NCI-H345 (cell line): ENCODE data around the gene C10orf105.

ENCODE experiments used
- DNase-seq: peaks from one replicate; lab custom pipeline; 2025; lab: John Stamatoyannopoulos, UW

Gene C10orf105

DNA sequence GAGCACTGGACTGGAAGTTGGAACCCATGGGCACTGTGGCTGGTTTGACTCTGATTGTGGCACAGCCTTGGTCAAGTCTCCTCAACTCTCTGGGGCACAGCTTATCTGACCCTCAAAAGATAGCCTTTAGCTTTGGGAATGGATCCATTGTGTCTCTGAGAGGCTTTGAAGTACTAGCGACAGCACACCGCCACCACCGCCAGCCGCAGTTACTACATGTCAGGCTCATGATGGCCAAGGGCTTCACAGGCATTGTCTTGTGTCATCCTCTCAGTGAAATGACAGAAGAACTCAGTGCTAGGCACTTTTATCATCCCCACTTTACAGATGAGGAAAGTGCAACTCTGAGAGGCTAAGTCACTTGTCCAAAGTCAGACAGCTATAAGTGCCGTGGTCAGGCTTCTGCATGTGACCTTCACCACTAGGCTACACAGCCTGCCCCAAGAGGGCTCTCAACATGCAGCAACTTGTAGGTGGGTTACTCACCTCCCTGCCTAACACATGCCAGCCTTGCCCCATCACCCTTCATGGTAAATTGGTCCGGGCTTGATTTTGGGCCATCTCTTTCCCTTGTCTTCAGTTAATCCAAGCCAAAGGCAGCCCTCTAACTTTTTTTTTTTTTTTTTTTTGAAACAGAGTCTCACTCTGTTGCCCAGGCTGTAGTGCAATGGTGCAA is 44.1 kb downstream of the C10orf105 start:
- DNase-seq, result no peak

GRCh38 chr10:71671994-71672946 is 47.3 kb downstream of the C10orf105 start:
- no peak for DNase-seq

DNA sequence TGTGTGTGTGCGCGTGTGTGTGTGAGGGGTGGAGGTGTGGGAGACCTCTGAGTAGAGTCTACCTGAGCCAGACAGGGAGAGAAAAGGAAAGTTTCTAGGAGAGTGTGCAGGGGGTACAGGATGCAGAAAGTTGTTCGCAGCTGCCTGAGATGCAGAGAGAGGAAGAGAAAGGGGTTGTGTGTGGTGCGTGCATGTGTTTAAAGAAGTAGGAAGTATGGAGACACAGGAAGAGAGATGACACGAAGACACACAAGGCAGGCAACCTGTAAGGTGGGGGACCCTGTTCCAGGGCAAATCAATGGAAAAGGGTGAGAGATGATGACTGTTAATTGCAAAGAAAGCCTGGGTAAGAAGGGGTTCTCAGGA is 52.2 kb downstream of the C10orf105 start:
- no peak for DNase-seq

GRCh38 chr10:71666639-71667386 is 52.8 kb downstream of the C10orf105 start:
- no peak for DNase-seq

GRCh38 chr10:71665456-71665855 is 54.1 kb downstream of the C10orf105 start:
- no peak for DNase-seq

DNA sequence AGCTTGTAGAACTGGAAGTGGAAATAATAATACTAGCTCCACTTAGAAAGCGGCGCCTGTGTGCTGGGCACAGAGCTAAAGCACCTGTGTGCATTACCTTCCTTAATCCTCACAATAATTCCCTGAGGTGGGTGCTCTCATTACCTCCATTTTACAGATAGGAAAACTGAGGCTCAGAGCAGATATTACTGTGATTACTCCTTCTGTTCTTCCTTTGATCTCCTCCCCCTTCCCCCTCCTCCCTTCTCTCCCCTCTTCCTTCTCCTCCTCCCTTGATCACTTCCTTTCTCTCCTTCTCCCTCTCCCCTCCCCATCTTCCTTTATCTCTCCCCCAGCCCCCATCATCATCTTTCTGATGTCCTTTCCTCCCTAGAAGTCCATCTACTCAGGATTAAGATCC is 55.0 kb downstream of the C10orf105 start:
- DNase-seq, result no peak

- DNase-seq, result no peak
Measured at GRCh38 chr10:71663311-71663710, 56.3 kb downstream of the C10orf105 start.

DNA sequence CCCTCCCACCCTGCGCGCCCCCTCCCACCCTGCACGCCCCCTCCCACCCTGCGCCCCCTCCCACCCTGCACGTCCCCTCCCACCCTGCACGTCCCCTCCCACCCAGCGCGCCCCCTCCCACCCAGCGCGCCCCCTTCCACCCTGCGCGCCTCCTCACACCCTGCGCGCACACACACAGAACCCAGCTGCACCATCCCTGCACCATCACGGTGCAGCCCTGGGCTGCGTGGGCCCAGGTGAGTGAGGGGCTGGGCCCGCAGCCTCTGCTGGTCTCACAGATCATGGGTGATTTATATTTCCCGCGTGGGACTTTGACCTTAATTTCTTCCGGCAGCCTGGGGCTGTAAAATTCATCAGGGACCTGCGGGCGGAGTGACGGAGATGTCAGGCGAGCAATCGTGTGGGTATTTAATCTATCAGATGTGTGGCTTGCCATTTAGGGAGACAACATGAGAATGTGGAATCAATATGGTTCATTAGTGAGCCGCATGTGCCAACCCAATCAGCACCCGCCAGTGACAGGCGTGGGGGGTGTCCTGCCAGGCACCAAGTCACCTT is 57.7 kb downstream of the C10orf105 start:
- no peak for DNase-seq
